ENCODE results near the gene SDK2. TPM values are rescaled to one million over a fixed set of nuclear protein-coding genes. Genes with fewer than 3 reads are reported as not detected.

Gene SDK2
- total RNA-seq, 1 donor from 2014 or later: 31.2 TPM

GRCh38 chr17:73638556-73638955 is 5.7 kb downstream of the SDK2 start:
- TF ChIP-seq CTCF (conservative IDR thresholded peaks at IDR 0.05): no peak
- Mint-ChIP-seq H3K4me3 (peak overlapping the region; percentile 77), H3K9me3 (no peaks in the 10 kb centered on the region), H3K4me1 (peaks cover 57% of the 10 kb centered on the region), H3K36me3 (ENCODE audit: low read depth) (peaks cover 2% of the 10 kb centered on the region), H3K27ac (ENCODE audit: unreplicated experiment) (peak overlapping the region; percentile 57), H3K27me3 (ENCODE audit: low read depth) (no peaks in the 10 kb centered on the region)
- DNase-seq (ENCODE audit: low read depth, low spot score): no peak

- Mint-ChIP-seq H3K4me1 (peaks cover 55% of the 10 kb centered on the region), H3K4me3 (peak overlapping the region; percentile 77), H3K36me3 (ENCODE audit: low read depth) (peaks cover 2% of the 10 kb centered on the region), H3K27ac (ENCODE audit: unreplicated experiment) (no peak overlapping the region), H3K9me3 (no peaks in the 10 kb centered on the region), H3K27me3 (ENCODE audit: low read depth) (no peaks in the 10 kb centered on the region)
- DNase-seq (ENCODE audit: low read depth, low spot score): no peak
- TF ChIP-seq CTCF (conservative IDR thresholded peaks at IDR 0.05): no peak
Observed at GRCh38 chr17:73637866-73638265, 6.4 kb downstream of the SDK2 start.

GRCh38 chr17:73635101-73635817 is 9.0 kb downstream of the SDK2 start:
- TF ChIP-seq CTCF (conservative IDR thresholded peaks at IDR 0.05): no peak
- H3K27ac Mint-ChIP-seq (ENCODE audit: unreplicated experiment): peak overlapping the region; percentile 6
- no peak for DNase-seq (ENCODE audit: low read depth, low spot score)
- H3K4me3 Mint-ChIP-seq: peak overlapping the region; percentile 26
- peaks cover 48% of the 10 kb centered on the region for H3K4me1 Mint-ChIP-seq
- no peaks in the 10 kb centered on the region for H3K9me3 Mint-ChIP-seq
- peaks cover 2% of the 10 kb centered on the region for H3K36me3 Mint-ChIP-seq (ENCODE audit: low read depth)
- H3K27me3 Mint-ChIP-seq (ENCODE audit: low read depth): no peaks in the 10 kb centered on the region

GRCh38 chr17:73634629-73635028 is 9.6 kb downstream of the SDK2 start:
- H3K36me3 Mint-ChIP-seq (ENCODE audit: low read depth): peaks cover 2% of the 10 kb centered on the region
- H3K4me3 Mint-ChIP-seq: no peak overlapping the region
- no peak for TF ChIP-seq CTCF (conservative IDR thresholded peaks at IDR 0.05)
- peaks cover 48% of the 10 kb centered on the region for H3K4me1 Mint-ChIP-seq
- H3K27me3 Mint-ChIP-seq (ENCODE audit: low read depth): no peaks in the 10 kb centered on the region
- no peaks in the 10 kb centered on the region for H3K9me3 Mint-ChIP-seq
- no peak for DNase-seq (ENCODE audit: low read depth, low spot score)
- peak overlapping the region; percentile 6 for H3K27ac Mint-ChIP-seq (ENCODE audit: unreplicated experiment)

GRCh38 chr17:73633736-73634135 is 10.5 kb downstream of the SDK2 start:
- H3K36me3 Mint-ChIP-seq (ENCODE audit: low read depth): peaks cover 2% of the 10 kb centered on the region
- TF ChIP-seq CTCF (conservative IDR thresholded peaks at IDR 0.05): no peak
- H3K4me1 Mint-ChIP-seq: peaks cover 48% of the 10 kb centered on the region
- no peak overlapping the region for H3K27ac Mint-ChIP-seq (ENCODE audit: unreplicated experiment)
- no peaks in the 10 kb centered on the region for H3K9me3 Mint-ChIP-seq
- no peaks in the 10 kb centered on the region for H3K27me3 Mint-ChIP-seq (ENCODE audit: low read depth)
- no peak for DNase-seq (ENCODE audit: low read depth, low spot score)
- H3K4me3 Mint-ChIP-seq: no peak overlapping the region
